CD14-positive monocyte (primary cell): ENCODE data around the gene NINJ1. TPM values are rescaled to one million over a fixed set of nuclear protein-coding genes. Genes with fewer than 3 reads are reported as not detected.

Experiments
- DNase-seq, 3 donors: peaks; one replicate each; pipeline ENCODE4 v3.0.0-alpha.2; 2011 to 2022
- H2AFZ ChIP-seq: 2 replicates; pipeline ENCODE4 v1.6.0; 2012; ENCODE audit warnings: mild to moderate bottlenecking, low read depth, low read length, inconsistent platforms; ENCODE audit not compliant: insufficient read depth, poor library complexity, severe bottlenecking
- H3K27ac ChIP-seq, 2 donors: 1 replicate in 1 of 2; 2 replicates in 1 of 2; pipeline ENCODE4 v1.5.1; 2012 to 2013; ENCODE audit warnings: low read length in 2 of 2, control low read depth in 1 of 2, inconsistent platforms in 1 of 2, low read depth in 1 of 2, mild to moderate bottlenecking in 1 of 2
- H3K27me3 ChIP-seq, 2 donors: one replicate each; pipeline versions ENCODE4 v1.6.0 to v1.6.1; 2011 to 2013; ENCODE audit warnings: low read length in 2 of 2; ENCODE audit not compliant: control insufficient read depth in 2 of 2, insufficient read depth in 2 of 2
- H3K36me3 ChIP-seq, 2 donors: replicated peaks in 1 of 2; 1 replicate in 1 of 2; 2 replicates in 1 of 2; pipeline versions ENCODE4 v1.5.1 to v1.6.1; 2012 to 2013; ENCODE audit warnings: low read length in 2 of 2, control low read depth in 1 of 2, inconsistent platforms in 1 of 2, mild to moderate bottlenecking in 1 of 2; ENCODE audit not compliant: insufficient read depth in 2 of 2, control insufficient read depth in 1 of 2
- H3K4me1 ChIP-seq, 2 donors: 1 replicate in 1 of 2; 2 replicates in 1 of 2; pipeline versions ENCODE4 v1.5.1 to v1.6.1; 2012 to 2013; ENCODE audit warnings: low read length in 2 of 2, control low read depth in 1 of 2, inconsistent platforms in 1 of 2, mild to moderate bottlenecking in 1 of 2, moderate library complexity in 1 of 2; ENCODE audit not compliant: insufficient read depth in 2 of 2, control insufficient read depth in 1 of 2
- H3K4me2 ChIP-seq: replicated peaks from 2 replicates; pipeline ENCODE3; 2012; ENCODE audit warnings: low read length, moderate library complexity, mild to moderate bottlenecking; ENCODE audit not compliant: poor library complexity, severe bottlenecking; ENCODE audit errors: extremely low read depth
- H3K4me3 ChIP-seq, 3 experiments: fragments of 200-600 bp in 1 of 3; sonication (generic) in 1 of 3; replicated peaks in 1 of 3; 1 replicate in 2 of 3; 2 replicates in 1 of 3; pipeline ENCODE4 v1.5.1; 2011 to 2013; ENCODE audit warnings: low read length in 3 of 3, mild to moderate bottlenecking in 3 of 3, control low read depth in 2 of 3, low read depth in 2 of 3, inconsistent platforms in 1 of 3, moderate library complexity in 1 of 3
- H3K79me2 ChIP-seq: 2 replicates; pipeline ENCODE4 v1.6.0; 2012; ENCODE audit warnings: mild to moderate bottlenecking, control low read depth, inconsistent platforms, low read length, moderate library complexity; ENCODE audit not compliant: insufficient read depth
- H3K9ac ChIP-seq: 2 replicates; pipeline ENCODE4 v1.6.0; 2017; ENCODE audit warnings: low read length, mild to moderate bottlenecking; ENCODE audit not compliant: insufficient read depth, poor library complexity, severe bottlenecking
- H3K9me3 ChIP-seq, 2 donors: replicated peaks in 1 of 2; 1 replicate in 1 of 2; 2 replicates in 1 of 2; pipeline versions ENCODE4 v1.5.1 to v1.6.1; 2012 to 2013; ENCODE audit warnings: low read length in 2 of 2, control low read depth in 1 of 2; ENCODE audit not compliant: control insufficient read depth in 1 of 2, insufficient read depth in 1 of 2
- H4K20me1 ChIP-seq: 2 replicates; pipeline ENCODE4 v1.6.0; 2012; ENCODE audit warnings: mild to moderate bottlenecking, low read length, control low read depth, moderate library complexity; ENCODE audit not compliant: insufficient read depth
- H3K27ac Mint-ChIP-seq, 7 donors: one replicate each; pipeline ENCODE4 v1.8.0; 2020; ENCODE audit warnings: mild to moderate bottlenecking in 7 of 7, mixed read lengths in 7 of 7, moderate library complexity in 6 of 7, inconsistent platforms in 2 of 7
- H3K27me3 Mint-ChIP-seq, 3 donors: one replicate each; pipeline ENCODE4 v1.8.0; 2021 to 2022; ENCODE audit warnings: low read depth in 3 of 3, mild to moderate bottlenecking in 3 of 3, mixed read lengths in 3 of 3, moderate library complexity in 3 of 3, inconsistent platforms in 1 of 3
- H3K36me3 Mint-ChIP-seq, 2 donors: one replicate each; pipeline ENCODE4 v1.8.0; 2020; ENCODE audit warnings: mixed read lengths in 2 of 2, inconsistent platforms in 1 of 2, mild to moderate bottlenecking in 1 of 2
- H3K4me1 Mint-ChIP-seq: one replicate; pipeline ENCODE4 v1.8.0; 2020; ENCODE audit warnings: mild to moderate bottlenecking, mixed read lengths
- H3K4me3 Mint-ChIP-seq, 2 donors: one replicate each; pipeline ENCODE4 v1.8.0; 2020; ENCODE audit warnings: mild to moderate bottlenecking in 2 of 2, mixed read lengths in 2 of 2, moderate library complexity in 1 of 2
- H3K9me3 Mint-ChIP-seq, 7 donors: one replicate each; pipeline ENCODE4 v1.8.0; 2020 to 2022; ENCODE audit warnings: mixed read lengths in 7 of 7, mild to moderate bottlenecking in 6 of 7, moderate library complexity in 6 of 7, inconsistent platforms in 2 of 7
- CTCF ChIP-seq: fragments of 200-600 bp; IDR thresholded peaks from one replicate; pipeline ENCODE4 v1.8.0; 2022; ENCODE audit warnings: antibody characterized with exemption, mild to moderate bottlenecking
- WGBS: methylation state at CpG from one replicate; pipeline ENCODE4 v1.1.5; 2013; ENCODE audit warnings: missing lambda C conversion rate; ENCODE audit not compliant: insufficient coverage; 5-methylcytosine and 5-hydroxymethylcytosine counted together
- intact Hi-C, 2 donors: fragments of 100-400 bp; cut with micrococcal nuclease; formaldehyde crosslinking; loops; one replicate each; pipeline versions ENCODE4 v1.15.0 to v1.15.1; 2023
- polyA plus RNA-seq, 3 donors: library from polyadenylated mRNA; depleted of rRNA in 1 of 3; unstranded in 2 of 3; stranded (reverse) in 1 of 3; fragments of 300-500 nt in 2 of 3; fragments of >200 nt in 1 of 3; fragmentation: Illumina TruSeq in 2 of 3; gene quantifications; 1 replicate in 2 of 3; 2 replicates in 1 of 3; pipeline ENCODE4 v1.2.3, GENCODE V29; 2012 to 2021

Gene NINJ1
- polyA plus RNA-seq, 3 donors = 290 to 610 (median 469) TPM

GRCh38 chr9:93139365-93140182 is 5.5 kb upstream of the NINJ1 start:
- Histone ChIP-seq H3K79me2 (no peaks in the 10 kb centered on the region), H3K9ac (no peak overlapping the region), H3K4me3 (no peak overlapping the region), H3K27ac (no peak overlapping the region), H3K27me3 (peaks cover 0 to 2% of the 10 kb centered on the region in 2 donors), H3K4me1 (peaks cover 38 to 41% of the 10 kb centered on the region in 2 donors), H3K4me2 (no peak overlapping the region), H3K9me3 (peaks cover 0 to 6% of the 10 kb centered on the region in 2 donors), H3K36me3 (no peaks in the 10 kb centered on the region), H4K20me1 (no peaks in the 10 kb centered on the region), H2AFZ (no peak overlapping the region)
- H3K27me3 Mint-ChIP-seq = peaks cover 11 to 20% (median 19%) of the 10 kb centered on the region in 3 donors
- H3K4me3 Mint-ChIP-seq = no peak overlapping the region
- H3K9me3 Mint-ChIP-seq = peaks cover 4 to 11% (median 7%) of the 10 kb centered on the region in 7 donors
- intact Hi-C loops = loop anchor here (5.0 to 10.0 kb wide), 2 partner anchors 42 to 425 kb away; partner anchors contain the start of gene CARD19 (in 1 of the 2)
- H3K27ac Mint-ChIP-seq = peak overlapping the region in 3 of 7 donors; percentile 35 to 80 (median 37)
- 73% methylated on average over 8 of the region's 16 CpGs for WGBS
- H3K4me1 Mint-ChIP-seq = peaks cover 49% of the 10 kb centered on the region
- TF ChIP-seq CTCF = no peak
- DNase-seq = peak in 1 of 3 donors; percentile 5
- peaks cover 4 to 5% of the 10 kb centered on the region in 2 donors for H3K36me3 Mint-ChIP-seq

GRCh38 chr9:93138171-93138764 is 4.2 kb upstream of the NINJ1 start:
- peaks cover 4 to 5% of the 10 kb centered on the region in 2 donors for H3K36me3 Mint-ChIP-seq

More at GRCh38 chr9:93138171-93138764, 4.2 kb upstream of the NINJ1 start:
- TF ChIP-seq CTCF = no peak
- peaks cover 41% of the 10 kb centered on the region for H3K4me1 Mint-ChIP-seq
- peaks cover 6 to 16% (median 15%) of the 10 kb centered on the region in 3 donors for H3K27me3 Mint-ChIP-seq
- H3K9me3 ChIP-seq = peaks cover 0 to 6% of the 10 kb centered on the region in 2 donors
- no peak overlapping the region for H3K27ac ChIP-seq
- H3K4me2 ChIP-seq = no peak overlapping the region
- H3K4me1 ChIP-seq = peaks cover 30 to 34% of the 10 kb centered on the region in 2 donors
- intact Hi-C loops = loop anchor here (5.0 to 10.0 kb wide), 2 partner anchors 41 to 427 kb away; partner anchors contain the start of gene CARD19 (in 1 of the 2)
- peak in 1 of 3 donors; percentile 27 for DNase-seq
- no peak overlapping the region for H3K4me3 Mint-ChIP-seq
- H3K9me3 Mint-ChIP-seq = peaks cover 4 to 11% (median 7%) of the 10 kb centered on the region in 7 donors
- H3K79me2 ChIP-seq = peaks cover 8% of the 10 kb centered on the region
- no peaks in the 10 kb centered on the region for H3K36me3 ChIP-seq
- H3K27ac Mint-ChIP-seq = peak overlapping the region in 5 of 7 donors; percentile 42 to 87 (median 56)
- WGBS = 12% methylated on average over 5 of the region's 7 CpGs
- H3K4me3 ChIP-seq = no peak overlapping the region
- no peak overlapping the region for H3K9ac ChIP-seq
- no peaks in the 10 kb centered on the region for H3K27me3 ChIP-seq
- peaks cover 7% of the 10 kb centered on the region for H4K20me1 ChIP-seq
- no peak overlapping the region for H2AFZ ChIP-seq
